Stimulated activated CD8-positive, alpha-beta memory T cell treated with anti-CD3 and anti-CD28 coated beads, Interleukin-12 subunit alpha, Interleukin-12 subunit beta, amount 100 ng/mL, for 24 hours (primary cell): Measurements from ENCODE around the gene LAMA4.

Experiments used
- DNase-seq: peaks from one replicate; pipeline ENCODE4 v3.0.0-alpha.2; 2020; ENCODE audit errors: extremely low read depth

Gene LAMA4

DNA sequence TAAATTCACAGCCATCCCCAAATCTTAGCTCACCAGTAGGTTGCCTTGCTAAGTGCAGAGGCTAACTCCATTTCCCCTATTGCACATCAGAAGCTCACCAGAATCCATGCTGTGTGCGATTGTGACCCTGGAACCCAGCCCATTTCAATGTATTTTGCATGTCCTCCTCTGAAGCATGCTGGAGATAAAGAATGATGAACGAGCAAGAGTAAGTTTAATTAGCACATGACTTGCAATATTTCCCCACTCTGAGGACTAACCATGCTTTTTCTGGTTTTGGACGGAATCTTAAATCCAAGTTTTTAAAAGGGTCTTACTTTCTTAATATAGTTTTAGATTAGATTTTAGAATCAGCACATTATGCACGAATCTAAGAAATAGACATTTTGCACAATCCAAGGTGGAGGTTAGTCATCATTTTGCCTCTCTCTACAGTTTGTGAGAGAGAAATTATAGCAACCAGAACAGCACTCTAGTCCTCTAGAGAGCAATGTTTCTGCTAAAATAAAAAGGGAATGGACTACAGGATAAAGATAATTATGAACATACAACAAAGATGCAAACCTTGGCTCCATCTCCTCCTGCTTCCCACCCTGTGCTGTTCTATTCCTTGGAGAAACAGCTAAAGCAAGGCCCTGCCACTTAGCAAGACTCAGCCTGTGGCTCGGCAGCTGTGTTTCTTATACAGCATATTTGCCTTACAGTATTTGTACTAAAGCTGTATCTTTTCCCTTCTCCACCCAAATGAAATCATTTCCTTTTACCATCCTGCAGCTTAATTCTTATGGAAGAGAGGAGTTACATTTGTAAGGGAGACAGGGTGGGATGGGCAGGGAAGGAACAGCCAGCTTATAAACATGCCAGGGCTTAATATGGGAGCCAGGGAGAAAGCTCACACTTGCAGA lies 24.9 kb upstream of the LAMA4 start:
- DNase-seq = no peak

DNA sequence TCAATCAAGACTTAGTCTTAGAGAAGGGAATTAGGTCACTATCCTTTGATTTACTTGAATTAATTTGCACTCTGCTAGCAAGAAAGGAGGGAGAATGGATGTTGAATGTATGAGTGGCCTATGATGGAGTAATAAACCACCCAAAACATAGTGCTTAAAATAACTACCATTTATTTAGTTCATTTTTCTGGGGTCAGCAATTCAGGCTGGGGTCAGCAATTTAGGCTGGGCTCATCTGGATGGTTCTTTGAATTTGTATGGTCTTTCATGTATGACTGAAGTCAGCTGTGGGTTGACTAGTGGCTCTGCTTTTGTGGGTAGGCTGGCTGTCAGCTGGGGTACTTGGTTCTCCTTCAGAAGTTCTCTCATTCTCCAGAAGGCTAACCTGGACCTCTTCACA lies 21.0 kb upstream of the LAMA4 start:
- DNase-seq = no peak

DNA sequence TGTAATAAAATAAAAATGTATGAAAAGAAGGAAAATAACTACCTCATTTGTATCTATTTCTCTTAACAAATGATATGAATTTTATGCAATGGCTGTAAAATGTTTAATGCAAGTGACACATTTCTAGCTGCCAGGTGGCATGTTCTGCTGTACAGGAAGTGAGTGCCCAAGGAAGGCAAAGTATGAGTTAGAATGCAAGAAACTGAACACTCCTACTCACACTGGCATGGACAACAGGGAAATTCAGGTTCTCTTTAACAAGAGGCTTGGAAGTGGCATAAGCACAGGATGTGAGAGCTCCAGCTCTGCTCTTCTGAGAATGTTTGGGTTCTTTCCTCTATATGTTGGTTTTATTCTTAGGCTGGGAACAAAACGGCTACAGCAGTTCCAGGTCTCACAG lies 20.4 kb upstream of the LAMA4 start:
- no peak for DNase-seq

- no peak for DNase-seq
These were observed 18.4 kb upstream of the LAMA4 start for GRCh38 chr6:112272799-112273198.

GRCh38 chr6:112270756-112271155 lies 16.4 kb upstream of the LAMA4 start:
- DNase-seq = no peak

DNA sequence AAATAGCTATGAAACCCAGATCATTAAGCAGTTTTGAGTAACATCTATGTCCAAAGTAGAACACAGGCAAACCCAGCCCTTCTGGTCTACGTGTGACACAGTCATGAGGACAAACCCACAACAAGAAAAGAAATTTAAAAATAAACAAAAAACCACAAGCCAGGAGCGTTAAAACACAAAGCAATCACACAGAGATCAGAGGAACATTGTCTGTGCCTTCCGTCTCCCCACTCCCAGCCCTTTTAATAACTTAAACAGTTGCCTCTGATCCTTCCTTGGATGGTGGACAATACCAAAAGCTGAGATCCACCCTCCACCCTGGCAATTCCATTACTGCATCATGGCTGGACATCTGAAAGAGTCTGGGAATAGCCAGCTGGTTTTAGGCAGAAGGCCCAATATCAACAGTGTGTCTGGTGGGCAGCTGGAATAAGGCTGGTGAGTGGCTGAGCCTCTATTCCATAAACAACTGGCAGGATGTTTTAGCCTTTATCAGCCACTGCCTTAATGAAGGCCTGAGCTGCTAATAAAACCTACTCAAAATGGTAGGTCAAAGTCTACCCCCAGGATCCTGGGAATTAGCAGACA lies 15.7 kb upstream of the LAMA4 start:
- no peak for DNase-seq

DNA sequence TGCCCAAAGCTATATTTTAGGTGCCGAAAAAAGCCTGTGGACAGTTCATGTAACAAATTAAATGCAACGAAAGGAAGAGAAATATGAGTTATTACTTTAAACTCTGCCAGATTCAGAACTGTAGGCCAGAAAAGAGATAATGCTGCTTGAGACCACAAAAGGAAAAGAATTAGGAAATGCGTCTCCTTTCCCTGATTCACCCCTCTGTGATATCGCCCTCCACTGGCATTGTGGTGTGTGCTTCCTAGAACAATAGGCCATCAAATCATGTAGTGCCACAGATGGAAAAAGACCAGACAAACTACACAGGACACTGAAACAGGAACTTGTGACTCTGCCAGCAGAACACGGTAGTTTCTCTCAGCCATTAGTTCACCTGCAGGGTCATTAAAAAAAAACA lies 14.7 kb upstream of the LAMA4 start:
- DNase-seq = no peak

- DNase-seq = no peak
These were observed 14.3 kb upstream of the LAMA4 start for GRCh38 chr6:112268654-112269053.

- no peak for DNase-seq
These were observed 13.7 kb upstream of the LAMA4 start for GRCh38 chr6:112268019-112268418.

GRCh38 chr6:112266331-112266730 lies 12.0 kb upstream of the LAMA4 start:
- no peak for DNase-seq

DNA sequence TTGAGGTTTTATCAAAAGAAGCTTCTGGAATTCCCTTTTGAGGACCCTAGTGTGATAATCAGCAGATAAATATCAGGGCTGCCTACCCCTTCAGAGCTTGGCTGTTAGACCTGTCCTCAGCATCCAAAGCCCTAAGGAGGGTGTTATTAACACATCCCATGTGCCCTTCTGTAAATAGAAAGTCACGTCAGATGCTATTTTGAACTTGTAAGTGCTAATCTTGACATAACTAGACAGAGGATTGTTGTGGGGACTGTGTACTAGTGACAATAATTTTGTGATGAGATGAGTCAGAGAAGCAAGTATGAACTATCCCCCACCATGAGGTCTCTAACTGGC lies 4.9 kb upstream of the LAMA4 start:
- no peak for DNase-seq

DNA sequence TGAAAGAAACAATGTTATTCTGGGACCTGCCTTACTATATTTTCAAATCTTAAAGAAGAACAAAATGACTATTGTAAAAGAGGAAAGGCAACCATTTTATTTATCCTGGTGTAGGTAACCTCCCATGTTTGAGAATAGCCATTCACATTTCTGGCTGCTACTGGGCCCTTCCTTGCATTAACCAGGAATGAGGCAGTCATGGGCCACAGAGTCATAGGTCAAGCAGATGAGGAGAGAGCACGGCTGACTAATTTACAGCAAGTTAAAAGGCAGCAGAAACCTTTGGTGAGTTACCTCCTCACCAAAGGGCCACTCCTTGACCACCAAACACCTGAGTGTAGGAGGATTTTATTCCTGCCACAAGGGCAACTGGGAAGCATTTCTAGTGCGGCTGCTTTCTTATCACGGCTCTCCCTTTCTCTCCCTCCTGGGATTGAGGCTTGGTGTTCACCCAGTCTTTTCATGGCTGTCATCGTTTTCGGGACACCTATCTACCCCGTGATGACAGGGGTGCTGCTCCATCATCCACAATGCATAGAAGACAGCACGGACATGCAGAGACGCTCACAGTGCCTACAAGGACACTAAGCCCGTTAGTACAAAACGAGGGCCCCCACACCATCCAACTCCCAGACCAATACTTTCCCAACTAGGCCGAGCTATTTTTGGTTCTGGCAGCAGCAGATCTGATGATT lies 4.4 kb upstream of the LAMA4 start:
- DNase-seq = no peak

DNA sequence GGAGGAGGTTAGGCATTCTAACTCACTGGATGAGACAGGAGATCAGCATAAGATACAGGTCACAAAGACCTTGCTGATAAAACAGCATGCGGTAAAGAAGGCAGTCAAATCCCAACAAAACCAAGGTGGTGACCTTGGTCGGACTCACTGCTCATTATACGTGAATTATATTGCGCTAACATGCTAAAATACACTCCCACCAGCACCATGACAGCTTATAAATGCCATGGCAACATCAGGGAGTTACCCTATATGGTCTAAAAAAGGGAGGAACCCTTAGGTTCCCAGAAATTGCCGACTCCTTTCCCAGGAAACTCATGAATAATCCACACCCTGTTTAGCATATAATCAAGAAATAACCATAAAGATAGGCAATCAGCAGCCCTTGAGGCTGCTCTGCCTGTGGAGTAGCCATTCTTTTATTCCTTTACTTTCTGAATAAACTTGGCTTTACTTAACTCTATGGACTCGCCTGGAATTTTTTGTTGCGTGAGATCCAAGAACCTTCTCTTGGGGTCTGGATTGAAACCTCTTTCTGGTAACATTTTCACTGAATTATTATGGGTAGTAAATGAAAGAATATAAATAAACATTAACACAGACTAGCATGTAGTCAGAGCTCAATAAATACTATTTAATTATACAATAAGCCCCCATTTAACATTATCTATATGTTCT lies 3.0 kb upstream of the LAMA4 start:
- DNase-seq = no peak

DNA sequence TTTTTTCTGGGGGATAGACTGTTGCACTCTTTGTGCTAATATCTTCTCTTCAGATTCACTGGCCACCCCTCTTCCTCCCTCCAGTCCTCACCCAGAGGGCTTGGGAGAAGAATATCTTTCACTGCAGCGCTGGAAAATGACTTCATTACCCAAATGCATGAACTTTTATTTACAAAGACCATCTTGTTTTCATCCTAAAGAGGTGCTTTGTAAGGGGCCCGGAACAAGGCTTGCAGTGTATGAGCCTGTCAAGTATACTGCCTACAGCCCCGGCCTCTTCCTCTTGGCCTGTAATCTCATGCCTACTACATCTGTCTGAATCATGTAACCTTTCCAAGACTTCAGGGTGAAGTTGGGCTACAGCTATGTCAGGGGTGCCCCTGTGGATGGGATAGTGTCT lies 554 bp upstream of the LAMA4 start:
- DNase-seq = no peak

DNA sequence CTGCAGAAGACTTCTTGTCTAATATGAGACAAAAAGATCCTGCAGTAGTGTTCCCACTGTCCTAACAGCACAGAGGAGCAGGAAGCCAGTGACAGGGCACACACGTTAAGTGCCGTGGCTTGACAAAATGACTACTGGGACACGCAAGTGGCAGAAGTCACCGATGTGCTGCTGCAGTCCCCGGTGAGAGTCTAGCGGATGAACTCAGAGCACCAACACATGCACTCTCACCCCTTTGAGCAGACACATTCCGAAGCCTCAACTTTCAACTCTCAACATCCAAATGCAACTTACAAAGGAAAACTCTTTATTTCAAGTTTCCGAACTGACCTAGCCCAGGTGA lies 898 bp downstream of the LAMA4 start:
- no peak for DNase-seq

DNA sequence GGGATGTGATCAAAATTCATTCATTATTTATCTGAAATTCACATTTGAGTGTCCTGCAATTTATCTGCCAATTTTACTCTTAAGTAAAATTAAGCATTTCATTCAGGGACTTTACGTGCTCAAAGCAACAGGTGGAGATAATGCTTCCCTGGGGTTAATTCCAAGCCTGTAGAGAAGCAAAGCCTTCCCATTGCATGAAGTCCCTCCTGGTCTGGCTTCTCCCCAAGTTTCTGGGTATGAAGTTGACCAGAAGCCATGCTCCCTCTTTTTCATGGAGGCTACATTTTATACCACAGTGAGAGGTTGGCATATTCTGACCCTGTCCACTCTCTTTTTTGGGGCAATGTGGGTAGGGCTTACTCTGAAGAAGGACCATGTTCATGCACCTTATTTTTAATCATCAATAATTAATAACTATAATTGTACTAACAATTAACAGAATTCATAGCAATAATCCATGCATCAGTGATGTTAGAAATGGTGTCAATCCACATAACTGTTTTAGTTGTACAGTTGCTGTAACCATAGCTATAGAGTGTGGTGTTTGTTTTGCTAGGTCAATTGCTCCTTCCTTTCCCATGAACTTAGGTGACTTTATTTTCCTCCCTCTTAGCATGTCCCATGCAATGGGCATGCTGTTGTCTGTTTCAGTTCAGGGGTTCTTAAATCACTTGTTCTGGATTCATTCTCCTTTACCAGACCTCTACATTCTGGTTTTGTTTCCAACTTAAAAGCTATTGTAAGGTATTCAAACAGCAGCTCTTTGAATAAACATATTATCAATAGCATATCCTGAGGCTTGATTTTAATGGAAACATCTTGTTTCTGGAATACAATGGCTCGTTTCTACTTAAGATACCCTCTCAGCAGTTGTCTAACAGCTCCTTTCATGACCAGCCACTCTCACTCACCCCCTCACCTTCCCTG lies 1.5 kb downstream of the LAMA4 start:
- no peak for DNase-seq

DNA sequence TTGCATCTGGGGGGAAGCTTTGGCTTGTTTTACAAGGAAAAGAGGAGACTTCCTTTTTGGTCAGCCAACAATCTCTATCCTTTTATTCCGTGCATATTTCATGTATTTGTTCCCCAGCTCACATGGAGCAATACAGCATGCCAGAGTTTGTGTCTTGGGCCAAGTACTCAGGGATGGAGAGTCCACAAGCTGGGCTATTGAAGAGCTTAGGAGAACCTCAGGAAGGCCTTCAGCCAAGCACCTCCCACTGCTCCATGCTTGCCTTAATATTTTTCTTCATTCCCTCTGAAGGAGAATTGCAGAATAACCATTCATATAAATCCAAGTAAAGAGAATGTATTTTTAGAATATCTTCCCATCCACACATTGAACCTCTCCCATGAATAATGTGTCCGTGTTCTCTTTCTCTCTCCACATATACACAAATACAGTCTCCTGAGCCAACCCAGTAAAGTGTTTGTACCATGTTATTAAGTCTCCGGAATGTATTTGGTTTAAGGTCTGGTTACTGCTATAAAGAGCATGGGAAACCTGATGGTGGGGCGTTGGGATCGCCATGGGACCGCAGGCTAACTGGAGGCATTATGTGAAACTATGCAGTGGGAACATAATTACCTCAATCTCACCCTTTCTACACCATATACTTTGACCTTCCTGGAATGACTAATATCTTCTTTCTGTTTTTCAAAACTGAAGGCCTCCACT lies 3.0 kb downstream of the LAMA4 start:
- DNase-seq = no peak

GRCh38 chr6:112249489-112249888 lies 4.9 kb downstream of the LAMA4 start:
- no peak for DNase-seq

DNA sequence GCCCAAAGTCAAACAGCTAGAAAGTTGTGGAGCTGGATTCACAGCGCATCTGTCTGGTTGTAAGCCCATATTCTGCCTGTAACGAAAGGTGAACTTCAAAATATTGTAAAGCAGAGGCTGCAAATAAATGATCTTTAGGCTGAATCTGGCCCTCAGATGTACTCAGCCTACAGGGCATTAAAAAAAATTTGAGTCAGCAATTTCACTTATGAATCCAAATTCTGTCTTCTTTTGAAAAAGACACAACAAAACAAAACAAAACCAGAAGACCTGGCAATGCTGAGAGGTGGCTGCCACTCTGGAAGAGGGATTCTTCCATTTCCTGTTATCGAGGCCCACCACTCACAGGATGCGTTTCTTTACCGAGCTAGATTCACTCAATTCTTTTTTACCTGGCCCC lies 7.1 kb downstream of the LAMA4 start:
- no peak for DNase-seq

GRCh38 chr6:112245511-112246203 lies 8.7 kb downstream of the LAMA4 start:
- no peak for DNase-seq
